HG03045 (cell line): ENCODE data around the gene UCN2.
"Not testable (repeated sequence)": the region's sequence is repeated elsewhere in the genome, so short reads cannot be mapped to it uniquely, and the experiment has no call there.

ENCODE experiments used
- ATAC-seq: cut with Tn5 transposase; IDR thresholded peaks from one replicate; pipeline ENCODE4 v1.9.1; 2021; ENCODE audit warnings: mild to moderate bottlenecking, moderate library complexity; ENCODE audit not compliant: unreplicated experiment

The UCN2 gene

GRCh38 chr3:48543271-48543866, 20.2 kb downstream of the UCN2 start:
- ATAC-seq = no peak

- no peak for ATAC-seq
Measured at GRCh38 chr3:48538451-48538850, 25.1 kb downstream of the UCN2 start.

- ATAC-seq = no peak
Measured at GRCh38 chr3:48536785-48537184, 26.8 kb downstream of the UCN2 start.

DNA sequence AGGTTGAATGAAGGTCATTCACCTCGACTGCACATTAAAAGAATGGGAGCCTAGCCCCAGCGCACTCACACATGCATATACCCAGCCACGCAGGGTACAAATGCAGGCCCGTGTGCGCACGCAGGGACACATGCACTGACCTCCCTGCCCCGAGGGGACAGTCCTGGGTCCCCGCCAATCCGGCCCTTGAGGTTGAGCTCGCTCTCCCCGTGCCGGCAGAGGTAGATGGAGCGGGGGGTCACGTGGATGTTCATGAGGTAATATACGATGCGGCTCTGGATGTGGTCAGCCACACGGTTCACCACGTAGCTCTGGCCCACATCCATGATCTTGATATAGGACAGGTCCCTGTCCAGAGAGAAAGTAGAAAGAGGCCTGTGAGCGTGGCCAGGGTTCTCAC, 27.5 kb downstream of the UCN2 start:
- ATAC-seq = no peak

DNA sequence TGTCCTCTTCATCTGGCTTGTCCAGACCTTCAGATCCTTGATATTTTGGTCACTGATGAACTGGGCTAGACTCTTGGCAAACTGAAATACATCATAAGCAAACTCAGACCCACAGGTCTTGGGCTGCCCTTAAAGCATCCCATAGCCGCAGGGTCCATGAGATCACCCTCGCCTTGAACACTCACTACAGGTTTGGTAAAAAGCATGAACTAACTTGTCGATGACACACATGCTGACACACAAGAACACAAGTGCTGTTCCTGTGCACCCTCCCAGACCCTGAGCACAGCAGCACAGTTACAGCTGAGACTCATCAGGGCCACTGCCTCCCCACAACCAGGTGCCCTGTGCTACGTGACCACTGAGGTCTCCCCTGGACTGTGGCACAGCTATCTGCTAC, 28.0 kb downstream of the UCN2 start:
- ATAC-seq = no peak

DNA sequence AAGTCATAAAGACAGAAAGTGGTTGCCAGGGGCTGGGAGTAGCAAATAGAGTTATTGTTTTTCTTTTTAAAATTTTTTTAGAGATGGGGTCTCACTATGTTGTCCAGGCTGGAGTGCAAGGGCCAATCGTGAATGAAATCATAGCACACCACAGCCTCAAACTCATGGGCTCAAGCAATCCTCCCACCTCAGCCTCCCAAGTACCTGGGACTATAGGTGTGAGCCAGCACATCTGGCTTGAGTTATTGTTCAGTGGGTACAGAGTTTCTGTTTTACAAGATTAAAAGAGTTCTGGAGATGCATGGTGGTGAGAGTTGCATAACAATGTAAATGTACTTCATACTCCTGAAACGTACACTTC, 30.6 kb downstream of the UCN2 start:
- ATAC-seq = no peak

DNA sequence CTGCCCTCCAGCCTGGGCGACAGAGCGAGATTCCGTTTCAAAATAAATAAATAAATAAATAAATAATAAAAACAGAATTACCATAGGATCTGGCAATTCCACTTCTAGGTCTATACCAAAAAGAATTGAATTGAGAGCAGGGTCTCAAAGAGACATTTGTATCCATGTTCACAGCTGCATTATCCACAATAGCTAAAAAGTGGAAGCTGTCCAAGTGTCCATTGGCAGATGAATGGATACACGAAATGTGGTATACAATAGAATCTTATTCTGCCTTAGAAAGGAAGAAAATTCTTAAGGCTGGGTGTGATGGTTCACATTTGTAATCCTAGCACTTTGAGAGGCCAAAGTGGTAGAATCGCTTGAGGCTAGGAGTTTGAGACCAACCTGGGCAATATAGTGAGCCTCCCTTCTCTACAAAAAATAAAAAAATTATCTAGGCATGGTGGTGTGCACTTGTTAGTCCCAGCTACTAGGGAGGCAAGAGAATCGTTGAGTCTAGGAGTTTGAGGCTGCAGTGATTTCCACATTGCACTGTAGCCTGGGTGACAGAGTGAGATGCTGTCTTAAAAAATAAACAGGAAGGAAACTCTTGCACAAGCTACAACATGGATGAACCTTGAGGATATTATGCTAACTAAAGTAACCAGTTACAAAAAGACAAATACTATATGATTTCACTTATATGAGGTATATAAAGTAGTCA, 31.2 kb downstream of the UCN2 start:
- no peak for ATAC-seq

DNA sequence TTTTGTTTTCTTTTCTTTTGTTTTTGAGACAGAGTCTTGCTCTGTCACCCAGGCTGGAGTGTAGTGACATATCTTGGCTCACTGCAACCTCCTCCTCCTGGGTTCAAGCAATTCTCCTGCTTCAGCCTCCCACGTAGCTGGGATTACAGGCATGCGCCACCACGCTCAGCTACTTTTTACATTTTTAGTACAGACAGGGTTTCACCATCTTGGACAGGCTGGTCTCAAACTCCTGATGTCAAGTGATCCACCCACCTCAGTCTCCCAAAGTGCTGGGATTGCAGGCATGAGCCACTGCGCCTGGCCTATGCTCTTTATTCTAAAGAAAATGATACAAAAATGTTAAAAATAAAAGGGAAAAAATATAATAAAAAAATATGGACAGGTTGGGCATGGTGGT, 32.9 kb downstream of the UCN2 start:
- not testable (repeated sequence) for ATAC-seq

GRCh38 chr3:48528754-48529153, 34.8 kb downstream of the UCN2 start:
- ATAC-seq = no peak

DNA sequence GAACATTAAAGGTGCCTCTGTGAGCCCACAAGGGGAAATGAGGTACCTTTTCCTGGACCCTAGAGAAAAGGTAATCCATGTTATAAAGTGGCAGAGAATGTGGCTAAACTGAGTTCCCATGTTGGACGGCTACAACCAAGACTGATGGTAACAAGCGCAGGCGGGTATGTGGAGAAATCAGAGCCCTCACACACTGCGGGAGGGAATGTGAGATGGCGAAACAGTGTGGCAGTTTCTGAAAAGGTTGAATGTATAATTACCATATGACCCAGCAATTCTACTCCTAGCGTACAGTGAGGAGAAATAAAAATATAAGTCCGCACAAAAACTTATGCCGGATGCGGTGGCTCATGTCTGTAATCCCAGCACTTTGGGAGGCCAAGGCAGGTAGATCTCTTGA, 35.5 kb downstream of the UCN2 start:
- ATAC-seq = no peak

DNA sequence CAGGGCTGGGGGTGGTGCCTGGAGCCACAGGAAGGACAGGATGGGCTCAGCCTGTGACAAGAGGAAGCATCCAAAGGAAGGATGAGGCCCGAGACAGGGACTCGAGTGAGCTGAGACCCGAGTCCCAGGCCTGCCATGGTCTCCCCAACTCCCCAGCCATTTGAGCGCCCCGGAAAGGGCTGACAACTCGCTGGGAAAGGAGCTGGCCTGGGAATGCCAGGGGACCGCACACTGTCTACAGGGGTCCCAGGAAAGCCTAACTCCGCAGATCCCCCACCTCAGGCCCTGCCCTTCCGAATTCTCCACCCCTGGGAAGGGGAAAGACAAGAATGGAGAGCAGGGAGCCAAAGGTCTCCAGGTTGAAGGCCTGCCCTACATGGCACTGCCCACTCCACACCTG, 38.6 kb downstream of the UCN2 start:
- ATAC-seq = no peak

- ATAC-seq = no peak
Measured at GRCh38 chr3:48521635-48522034, 41.9 kb downstream of the UCN2 start.

GRCh38 chr3:48519277-48519643, 44.3 kb downstream of the UCN2 start:
- ATAC-seq = no peak

GRCh38 chr3:48518638-48519276, 44.8 kb downstream of the UCN2 start:
- no peak for ATAC-seq

- ATAC-seq = no peak
Measured at GRCh38 chr3:48518069-48518468, 45.5 kb downstream of the UCN2 start.

DNA sequence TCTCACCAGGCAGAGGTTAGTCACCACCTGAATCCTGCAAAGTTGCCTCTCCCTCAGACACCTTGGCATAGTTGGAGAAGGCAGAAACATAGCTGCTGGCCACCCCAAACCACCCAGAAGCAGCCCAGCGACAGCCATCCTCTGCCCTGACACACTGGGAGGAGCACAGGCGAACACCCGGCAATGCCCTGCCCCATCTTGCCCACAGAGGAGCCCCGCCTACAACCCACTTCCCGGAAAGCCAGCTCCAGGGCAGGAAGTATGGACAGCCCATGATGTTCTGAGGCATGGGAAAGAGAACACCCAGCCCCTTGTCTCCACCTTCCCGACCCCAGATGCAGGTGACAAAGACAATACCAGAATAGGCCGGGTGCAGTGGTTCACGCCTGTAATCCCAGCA, 47.0 kb downstream of the UCN2 start:
- ATAC-seq = no peak

GRCh38 chr3:48514431-48515227, 49.0 kb downstream of the UCN2 start:
- no peak for ATAC-seq
